Right atrium auricular region (tissue), 2 donors: ENCODE measurements around the gene PHF19. TPM values are rescaled to one million over a fixed set of nuclear protein-coding genes. Genes with fewer than 3 reads are reported as not detected.

ENCODE experiments used
- DNase-seq: peaks from one replicate; pipeline ENCODE4 v3.0.0-alpha.2; 2019; ENCODE audit warnings: low spot score
- H3K27ac ChIP-seq, 2 donors: fragments of 200-600 bp; sonication (generic); 1 replicate in 1 of 2; 2 replicates in 1 of 2; pipeline ENCODE4 v1.5.1; 2016 to 2019
- H3K27me3 ChIP-seq, 2 donors: fragments of 200-600 bp; sonication (generic); one replicate each; pipeline versions ENCODE4 v1.5.1 to v1.6.0; 2017 to 2019
- H3K36me3 ChIP-seq: fragments of 200-600 bp; sonication (generic); one replicate; pipeline ENCODE4 v1.5.1; 2016
- H3K4me1 ChIP-seq, 2 donors: fragments of 200-600 bp; sonication (generic); one replicate each; pipeline versions ENCODE4 v1.5.1 to v1.6.0; 2017 to 2019
- H3K4me3 ChIP-seq, 2 donors: fragments of 200-600 bp; sonication (generic); 1 replicate in 1 of 2; 2 replicates in 1 of 2; pipeline ENCODE4 v1.5.1; 2017 to 2019; ENCODE audit warnings: mild to moderate bottlenecking in 1 of 2, moderate library complexity in 1 of 2
- H3K9me3 ChIP-seq, 2 donors: fragments of 200-600 bp; sonication (generic); one replicate each; pipeline ENCODE4 v1.5.1; 2019
- CTCF ChIP-seq, 2 donors: fragments of 200-600 bp; sonication (generic); IDR thresholded peaks; one replicate each; pipeline ENCODE4 v1.5.1; 2019; ENCODE audit warnings: antibody characterized with exemption in 2 of 2
- total RNA-seq, 2 donors: library from RNA; depleted of rRNA; stranded (reverse); fragments of >200 nt; gene quantifications; one replicate each; pipeline ENCODE4 v1.1.0, GENCODE V29; 2016

Gene PHF19
- total RNA-seq, 2 donors from 2014 or later = 11.9 to 13.9 TPM

GRCh38 chr9:120855827-120856670 lies 20.9 kb downstream of the PHF19 start:
- Histone ChIP-seq H3K9me3 (no peaks in the 10 kb centered on the region), H3K4me3 (no peak overlapping the region), H3K27ac (no peak overlapping the region), H3K27me3 (no peaks in the 10 kb centered on the region), H3K36me3 (peaks cover 24% of the 10 kb centered on the region), H3K4me1 (no peaks in the 10 kb centered on the region)
- no peak for DNase-seq
- no peak for TF ChIP-seq CTCF (IDR thresholded peaks at IDR 0.05)

GRCh38 chr9:120854596-120855327 lies 22.2 kb downstream of the PHF19 start:
- H3K27me3 ChIP-seq = no peaks in the 10 kb centered on the region
- peak; percentile 18 for DNase-seq
- no peak overlapping the region for H3K27ac ChIP-seq
- TF ChIP-seq CTCF (IDR thresholded peaks at IDR 0.05) = no peak
- H3K36me3 ChIP-seq = peaks cover 11% of the 10 kb centered on the region
- H3K9me3 ChIP-seq = no peaks in the 10 kb centered on the region
- H3K4me3 ChIP-seq = no peak overlapping the region
- H3K4me1 ChIP-seq = no peaks in the 10 kb centered on the region

GRCh38 chr9:120853198-120853597 lies 23.8 kb downstream of the PHF19 start:
- DNase-seq = no peak
- H3K36me3 ChIP-seq = peaks cover 7% of the 10 kb centered on the region

GRCh38 chr9:120852240-120853010 lies 24.6 kb downstream of the PHF19 start:
- no peak for DNase-seq
- Histone ChIP-seq H3K27me3 (no peaks in the 10 kb centered on the region), H3K36me3 (no peaks in the 10 kb centered on the region), H3K4me1 (no peaks in the 10 kb centered on the region), H3K9me3 (no peaks in the 10 kb centered on the region), H3K4me3 (no peak overlapping the region), H3K27ac (no peak overlapping the region)
- no peak for TF ChIP-seq CTCF (IDR thresholded peaks at IDR 0.05)

More at GRCh38 chr9:120853198-120853597, 23.8 kb downstream of the PHF19 start:
- Histone ChIP-seq H3K27me3 (no peaks in the 10 kb centered on the region), H3K9me3 (no peaks in the 10 kb centered on the region), H3K27ac (no peak overlapping the region), H3K4me1 (no peaks in the 10 kb centered on the region), H3K4me3 (no peak overlapping the region)
- TF ChIP-seq CTCF (IDR thresholded peaks at IDR 0.05) = no peak

- no peak for TF ChIP-seq CTCF (IDR thresholded peaks at IDR 0.05)
- no peak overlapping the region for H3K4me3 ChIP-seq
- H3K4me1 ChIP-seq = no peaks in the 10 kb centered on the region
- H3K27me3 ChIP-seq = no peaks in the 10 kb centered on the region
- no peak for DNase-seq
- H3K36me3 ChIP-seq = no peaks in the 10 kb centered on the region
- H3K27ac ChIP-seq = no peak overlapping the region
- H3K9me3 ChIP-seq = no peaks in the 10 kb centered on the region
Measured at GRCh38 chr9:120851449-120851848, 25.5 kb downstream of the PHF19 start.
